Epithelial cell of proximal tubule (primary cell): ENCODE results near the gene U2AF2. TPM values are rescaled to one million over a fixed set of nuclear protein-coding genes. Genes with fewer than 3 reads are reported as not detected.

Experiments used
- DNase-seq: peaks from one replicate; pipeline ENCODE4 v3.0.0-alpha.2; 2011; ENCODE audit warnings: low read depth
- H3K4me3 ChIP-seq: 2 replicates; pipeline ENCODE4 v1.5.1; 2011; ENCODE audit warnings: low read depth, mild to moderate bottlenecking, low read length
- total RNA-seq: library from RNA; depleted of rRNA; stranded (reverse); fragments of >200 nt; gene quantifications from 2 replicates; pipeline ENCODE4 v1.2.3, GENCODE V29; 2015
- TF ChIP-seq, protein P1 (sequence below): conservative IDR thresholded peaks from 2 replicates; pipeline ENCODE4 v1.5.1; 2012; ENCODE audit warnings: low read depth, mild to moderate bottlenecking, low read length

The U2AF2 gene
- total RNA-seq, 1 donor from 2014 or later = 142 TPM

GRCh38 chr19:55695511-55696290 lies 40.9 kb downstream of the U2AF2 start:
- no peak for DNase-seq
- TF ChIP-seq, protein P1, sequence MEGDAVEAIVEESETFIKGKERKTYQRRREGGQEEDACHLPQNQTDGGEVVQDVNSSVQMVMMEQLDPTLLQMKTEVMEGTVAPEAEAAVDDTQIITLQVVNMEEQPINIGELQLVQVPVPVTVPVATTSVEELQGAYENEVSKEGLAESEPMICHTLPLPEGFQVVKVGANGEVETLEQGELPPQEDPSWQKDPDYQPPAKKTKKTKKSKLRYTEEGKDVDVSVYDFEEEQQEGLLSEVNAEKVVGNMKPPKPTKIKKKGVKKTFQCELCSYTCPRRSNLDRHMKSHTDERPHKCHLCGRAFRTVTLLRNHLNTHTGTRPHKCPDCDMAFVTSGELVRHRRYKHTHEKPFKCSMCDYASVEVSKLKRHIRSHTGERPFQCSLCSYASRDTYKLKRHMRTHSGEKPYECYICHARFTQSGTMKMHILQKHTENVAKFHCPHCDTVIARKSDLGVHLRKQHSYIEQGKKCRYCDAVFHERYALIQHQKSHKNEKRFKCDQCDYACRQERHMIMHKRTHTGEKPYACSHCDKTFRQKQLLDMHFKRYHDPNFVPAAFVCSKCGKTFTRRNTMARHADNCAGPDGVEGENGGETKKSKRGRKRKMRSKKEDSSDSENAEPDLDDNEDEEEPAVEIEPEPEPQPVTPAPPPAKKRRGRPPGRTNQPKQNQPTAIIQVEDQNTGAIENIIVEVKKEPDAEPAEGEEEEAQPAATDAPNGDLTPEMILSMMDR = no peak
- no peak overlapping the region for H3K4me3 ChIP-seq

- TF ChIP-seq, protein P1 = no peak
- H3K4me3 ChIP-seq = no peak overlapping the region
- DNase-seq = no peak
These were observed 41.6 kb downstream of the U2AF2 start for GRCh38 chr19:55696301-55697068.

GRCh38 chr19:55697069-55697440 lies 42.2 kb downstream of the U2AF2 start:
- TF ChIP-seq, protein P1 = no peak
- no peak overlapping the region for H3K4me3 ChIP-seq
- DNase-seq = no peak

- TF ChIP-seq, protein P1 = no peak
- no peak for DNase-seq
- no peak overlapping the region for H3K4me3 ChIP-seq
These were observed 42.9 kb downstream of the U2AF2 start for GRCh38 chr19:55697698-55698097.

- no peak overlapping the region for H3K4me3 ChIP-seq
- no peak for DNase-seq
- TF ChIP-seq, protein P1 = no peak
These were observed 43.4 kb downstream of the U2AF2 start for GRCh38 chr19:55698256-55698655.

- no peak overlapping the region for H3K4me3 ChIP-seq
- DNase-seq = no peak
- TF ChIP-seq, protein P1 = no peak
These were observed 44.4 kb downstream of the U2AF2 start for GRCh38 chr19:55699221-55699620.
